Measurements from ENCODE around the gene STK4. TPM values are rescaled to one million over a fixed set of nuclear protein-coding genes. Genes with fewer than 3 reads are reported as not detected.

The STK4 gene
- total and polyA plus RNA-seq, 2 of the 4 experiments (the other 2 are of a cell fraction), result 10.2 to 22.2 TPM

DNA sequence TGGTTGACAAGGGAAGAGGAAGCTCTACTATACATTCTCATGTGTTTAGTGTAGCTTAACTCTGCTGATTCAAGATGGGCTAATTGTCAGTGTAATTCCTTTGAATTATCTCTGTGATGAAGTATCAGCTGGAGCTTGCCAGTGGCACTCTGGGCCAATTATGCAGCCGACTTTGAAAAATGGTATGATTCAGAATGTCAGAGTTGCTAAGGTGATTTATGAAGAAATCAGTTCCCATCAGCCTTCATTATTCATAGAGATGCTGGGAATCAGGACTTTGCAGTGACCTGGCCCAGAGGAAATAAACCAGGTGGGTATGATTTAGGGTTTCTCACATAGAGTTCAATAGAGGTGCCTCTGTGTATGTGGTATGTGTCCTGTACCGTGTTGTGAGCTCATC is 101.2 kb downstream of the STK4 start:
- no peak overlapping the region; the same call in 1 of the 2 replicates for H4K91ac ChIP-seq (ENCODE audit: insufficient read depth, low read depth, low read length)
- WGBS, 2 experiments (ENCODE audit: extremely low coverage in 2 of 2, insufficient read length in 1 of 2), result no CpG with 5 or more reads among the region's 2 CpGs
- peaks cover 6% of the 10 kb centered on the region for H3K9me1 ChIP-seq (ENCODE audit: insufficient read depth, low read length)
- H3K18ac ChIP-seq (ENCODE audit: low read depth, low read length), result peak overlapping the region; percentile 75; the same call in 1 of the 2 replicates
- intact Hi-C loops (cut with micrococcal nuclease), result no loop called here
- no peak overlapping the region for H3K23ac ChIP-seq (ENCODE audit: low read depth, low read length)
- peak overlapping the region in 1 of 2 experiments; percentile 30; a peak in 1 of 4 replicates for H4K8ac ChIP-seq (ENCODE audit: low read depth in 2 of 2, low read length in 2 of 2)
- peaks cover 19% of the 10 kb centered on the region; the same call in 1 of the 2 replicates for H3K4me1 ChIP-seq (ENCODE audit: control insufficient read depth, insufficient read depth, low read length)
- no peak overlapping the region for H3K4ac ChIP-seq (ENCODE audit: low read depth, low read length)
- POLR2A ChIA-PET (ENCODE audit: unreplicated experiment), result interaction anchor here (0.6 kb wide), 1 partner anchor 62 kb away, joined by 3 read pairs; no protein-coding TSS in a partner anchor
- no peak overlapping the region for H3K9ac ChIP-seq (ENCODE audit: low read depth, low read length)
- H2BK15ac ChIP-seq (ENCODE audit: low read depth, low read length), result no peak overlapping the region; the same call in 2 of the 3 replicates
- no peaks in the 10 kb centered on the region for H3K9me3 ChIP-seq (ENCODE audit: control insufficient read depth, insufficient read depth, low read length)
- H3K4me3 ChIP-seq (ENCODE audit: insufficient read depth, low read depth, low read length), result no peak overlapping the region
- H3K27me3 ChIP-seq (ENCODE audit: control insufficient read depth, insufficient read depth, low read length), result no peaks in the 10 kb centered on the region
- H3K14ac ChIP-seq (replicated peaks; ENCODE audit: low read depth, low read length), result no peak overlapping the region
- CTCF ChIA-PET, result no interaction called here
- no peak overlapping the region; the same call in 1 of the 2 replicates for H4K5ac ChIP-seq (ENCODE audit: low read depth, low read length)
- H2AFZ ChIP-seq (replicated peaks; ENCODE audit: low read length, poor library complexity), result no peak overlapping the region
- no TSS peak for BruUV-seq (replicated peaks)
- H2AK9ac ChIP-seq (replicated peaks; ENCODE audit: low read depth, low read length, poor library complexity), result no peak overlapping the region
- H2AK5ac ChIP-seq (ENCODE audit: low read depth, low read length), result no peak overlapping the region
- H2BK20ac ChIP-seq (ENCODE audit: low read depth, low read length), result no peak overlapping the region
- H3K4me2 ChIP-seq (ENCODE audit: low read depth, low read length), result no peak overlapping the region
- peak overlapping the region; percentile 62 for H2BK5ac ChIP-seq (ENCODE audit: low read depth, low read length, poor library complexity, severe bottlenecking)
- H4K20me1 ChIP-seq (ENCODE audit: insufficient read depth, low read length), result no peaks in the 10 kb centered on the region
- TF ChIP-seq MAFK (IDR thresholded peaks at IDR 0.05; ENCODE audit: low read depth, low read length) (no peak), CEBPB (IDR thresholded peaks at IDR 0.05; ENCODE audit: low read depth, low read length) (no peak), MAZ (IDR thresholded peaks at IDR 0.05; ENCODE audit: borderline replicate concordance, low read depth, low read length) (no peak), RAD21 (IDR thresholded peaks at IDR 0.05; ENCODE audit: low read length) (no peak), BHLHE40 (IDR thresholded peaks at IDR 0.05; ENCODE audit: low read depth, low read length) (no peak), SMC3 (IDR thresholded peaks at IDR 0.05; ENCODE audit: low read depth, low read length) (no peak), CHD1 (IDR thresholded peaks at IDR 0.05; ENCODE audit: low read depth, low read length) (no peak), POLR2A (IDR thresholded peaks at IDR 0.05; ENCODE audit: low read depth, low read length) (no peak), RFX5 (IDR thresholded peaks at IDR 0.05; ENCODE audit: low read depth, low read length) (no peak), MXI1 (IDR thresholded peaks at IDR 0.05; ENCODE audit: borderline replicate concordance, low read depth, low read length) (no peak), FOS (IDR thresholded peaks at IDR 0.05; ENCODE audit: low read depth, low read length) (no peak), RCOR1 (IDR thresholded peaks at IDR 0.05; ENCODE audit: insufficient replicate concordance, low read length) (no peak), NFE2L2 (IDR thresholded peaks at IDR 0.05; ENCODE audit: low read depth, low read length) (no peak)
- TF ChIP-seq, protein P1, sequence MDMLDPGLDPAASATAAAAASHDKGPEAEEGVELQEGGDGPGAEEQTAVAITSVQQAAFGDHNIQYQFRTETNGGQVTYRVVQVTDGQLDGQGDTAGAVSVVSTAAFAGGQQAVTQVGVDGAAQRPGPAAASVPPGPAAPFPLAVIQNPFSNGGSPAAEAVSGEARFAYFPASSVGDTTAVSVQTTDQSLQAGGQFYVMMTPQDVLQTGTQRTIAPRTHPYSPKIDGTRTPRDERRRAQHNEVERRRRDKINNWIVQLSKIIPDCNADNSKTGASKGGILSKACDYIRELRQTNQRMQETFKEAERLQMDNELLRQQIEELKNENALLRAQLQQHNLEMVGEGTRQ (IDR thresholded peaks at IDR 0.05; ENCODE audit: low read depth, low read length), result no peak
- TF ChIP-seq, protein P2, sequence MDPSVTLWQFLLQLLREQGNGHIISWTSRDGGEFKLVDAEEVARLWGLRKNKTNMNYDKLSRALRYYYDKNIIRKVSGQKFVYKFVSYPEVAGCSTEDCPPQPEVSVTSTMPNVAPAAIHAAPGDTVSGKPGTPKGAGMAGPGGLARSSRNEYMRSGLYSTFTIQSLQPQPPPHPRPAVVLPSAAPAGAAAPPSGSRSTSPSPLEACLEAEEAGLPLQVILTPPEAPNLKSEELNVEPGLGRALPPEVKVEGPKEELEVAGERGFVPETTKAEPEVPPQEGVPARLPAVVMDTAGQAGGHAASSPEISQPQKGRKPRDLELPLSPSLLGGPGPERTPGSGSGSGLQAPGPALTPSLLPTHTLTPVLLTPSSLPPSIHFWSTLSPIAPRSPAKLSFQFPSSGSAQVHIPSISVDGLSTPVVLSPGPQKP (IDR thresholded peaks at IDR 0.05; ENCODE audit: borderline replicate concordance, low read depth, low read length), result no peak
- TF ChIP-seq, protein P3, sequence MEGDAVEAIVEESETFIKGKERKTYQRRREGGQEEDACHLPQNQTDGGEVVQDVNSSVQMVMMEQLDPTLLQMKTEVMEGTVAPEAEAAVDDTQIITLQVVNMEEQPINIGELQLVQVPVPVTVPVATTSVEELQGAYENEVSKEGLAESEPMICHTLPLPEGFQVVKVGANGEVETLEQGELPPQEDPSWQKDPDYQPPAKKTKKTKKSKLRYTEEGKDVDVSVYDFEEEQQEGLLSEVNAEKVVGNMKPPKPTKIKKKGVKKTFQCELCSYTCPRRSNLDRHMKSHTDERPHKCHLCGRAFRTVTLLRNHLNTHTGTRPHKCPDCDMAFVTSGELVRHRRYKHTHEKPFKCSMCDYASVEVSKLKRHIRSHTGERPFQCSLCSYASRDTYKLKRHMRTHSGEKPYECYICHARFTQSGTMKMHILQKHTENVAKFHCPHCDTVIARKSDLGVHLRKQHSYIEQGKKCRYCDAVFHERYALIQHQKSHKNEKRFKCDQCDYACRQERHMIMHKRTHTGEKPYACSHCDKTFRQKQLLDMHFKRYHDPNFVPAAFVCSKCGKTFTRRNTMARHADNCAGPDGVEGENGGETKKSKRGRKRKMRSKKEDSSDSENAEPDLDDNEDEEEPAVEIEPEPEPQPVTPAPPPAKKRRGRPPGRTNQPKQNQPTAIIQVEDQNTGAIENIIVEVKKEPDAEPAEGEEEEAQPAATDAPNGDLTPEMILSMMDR (conservative IDR thresholded peaks at IDR 0.05; ENCODE audit: low read depth, low read length), result no peak
- no peaks in the 10 kb centered on the region for H3K36me3 ChIP-seq (ENCODE audit: control insufficient read depth, insufficient read depth, low read length)
- in situ Hi-C loops (cut with MboI; ENCODE audit: low sequenced_read_pairs), result no loop called here
- peaks cover 18 to 25% of the 10 kb centered on the region in 2 experiments for H3K79me1 ChIP-seq (ENCODE audit: low read depth in 1 of 2, low read length in 2 of 2)
- H2BK120ac ChIP-seq (ENCODE audit: low read depth, low read length), result no peak overlapping the region
- no peak for DNase-seq
- H3K56ac ChIP-seq (ENCODE audit: extremely low read depth, insufficient read depth, low read length), result no peak overlapping the region
- peak; percentile 24; the same call in 1 of the 2 replicates for ATAC-seq (ENCODE audit: low read depth)
- dilution Hi-C loops (cut with HindIII; ENCODE audit: low sequenced_read_pairs, unreplicated experiment), result no loop called here
- no peak overlapping the region for H3K27ac ChIP-seq (ENCODE audit: insufficient read depth, low read length)
